GM12801 (cell line): ENCODE results near the gene DDX19B.

Experiments
- TF ChIP-seq, protein P1 (sequence below): IDR thresholded peaks from one replicate; pipeline ENCODE4 v1.5.1; 2011; ENCODE audit warnings: control low read depth; ENCODE audit not compliant: insufficient read length; ENCODE audit errors: extremely low read depth

The DDX19B gene

DNA sequence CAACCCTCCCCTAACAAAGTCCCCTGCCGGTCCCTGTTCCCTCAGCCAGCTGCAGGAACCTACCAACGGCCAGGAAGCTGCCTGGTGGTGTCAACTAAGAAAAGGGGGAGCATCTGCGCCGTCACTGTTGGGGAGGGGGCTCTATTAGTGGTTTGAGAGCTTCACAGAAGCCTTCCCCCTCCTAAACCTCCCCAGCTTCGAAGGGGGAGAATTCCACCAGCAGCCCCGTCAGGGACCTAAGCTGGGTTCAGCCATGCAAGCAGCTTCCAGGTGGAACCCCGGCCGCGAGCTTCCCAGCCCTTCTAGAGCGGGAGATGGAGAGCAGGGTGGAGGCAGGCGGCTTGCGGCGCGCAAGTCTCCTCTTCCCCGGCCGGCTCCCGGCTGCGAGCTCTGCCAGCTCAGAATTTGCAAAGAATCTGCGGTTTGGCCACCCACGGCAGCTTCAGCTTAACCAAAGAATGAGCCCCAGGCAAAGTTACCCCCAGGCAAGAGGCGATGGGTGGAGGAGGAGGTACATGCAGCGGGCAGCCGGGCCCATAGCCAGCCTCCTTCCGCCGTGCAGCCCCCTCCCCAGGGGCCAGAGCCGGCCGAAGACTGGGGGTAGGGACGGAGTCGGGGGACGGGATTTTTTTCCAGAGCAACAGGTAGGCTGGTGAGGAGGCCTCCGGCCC is 81.4 kb downstream of the DDX19B start:
- TF ChIP-seq, protein P1, sequence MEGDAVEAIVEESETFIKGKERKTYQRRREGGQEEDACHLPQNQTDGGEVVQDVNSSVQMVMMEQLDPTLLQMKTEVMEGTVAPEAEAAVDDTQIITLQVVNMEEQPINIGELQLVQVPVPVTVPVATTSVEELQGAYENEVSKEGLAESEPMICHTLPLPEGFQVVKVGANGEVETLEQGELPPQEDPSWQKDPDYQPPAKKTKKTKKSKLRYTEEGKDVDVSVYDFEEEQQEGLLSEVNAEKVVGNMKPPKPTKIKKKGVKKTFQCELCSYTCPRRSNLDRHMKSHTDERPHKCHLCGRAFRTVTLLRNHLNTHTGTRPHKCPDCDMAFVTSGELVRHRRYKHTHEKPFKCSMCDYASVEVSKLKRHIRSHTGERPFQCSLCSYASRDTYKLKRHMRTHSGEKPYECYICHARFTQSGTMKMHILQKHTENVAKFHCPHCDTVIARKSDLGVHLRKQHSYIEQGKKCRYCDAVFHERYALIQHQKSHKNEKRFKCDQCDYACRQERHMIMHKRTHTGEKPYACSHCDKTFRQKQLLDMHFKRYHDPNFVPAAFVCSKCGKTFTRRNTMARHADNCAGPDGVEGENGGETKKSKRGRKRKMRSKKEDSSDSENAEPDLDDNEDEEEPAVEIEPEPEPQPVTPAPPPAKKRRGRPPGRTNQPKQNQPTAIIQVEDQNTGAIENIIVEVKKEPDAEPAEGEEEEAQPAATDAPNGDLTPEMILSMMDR: no peak

DNA sequence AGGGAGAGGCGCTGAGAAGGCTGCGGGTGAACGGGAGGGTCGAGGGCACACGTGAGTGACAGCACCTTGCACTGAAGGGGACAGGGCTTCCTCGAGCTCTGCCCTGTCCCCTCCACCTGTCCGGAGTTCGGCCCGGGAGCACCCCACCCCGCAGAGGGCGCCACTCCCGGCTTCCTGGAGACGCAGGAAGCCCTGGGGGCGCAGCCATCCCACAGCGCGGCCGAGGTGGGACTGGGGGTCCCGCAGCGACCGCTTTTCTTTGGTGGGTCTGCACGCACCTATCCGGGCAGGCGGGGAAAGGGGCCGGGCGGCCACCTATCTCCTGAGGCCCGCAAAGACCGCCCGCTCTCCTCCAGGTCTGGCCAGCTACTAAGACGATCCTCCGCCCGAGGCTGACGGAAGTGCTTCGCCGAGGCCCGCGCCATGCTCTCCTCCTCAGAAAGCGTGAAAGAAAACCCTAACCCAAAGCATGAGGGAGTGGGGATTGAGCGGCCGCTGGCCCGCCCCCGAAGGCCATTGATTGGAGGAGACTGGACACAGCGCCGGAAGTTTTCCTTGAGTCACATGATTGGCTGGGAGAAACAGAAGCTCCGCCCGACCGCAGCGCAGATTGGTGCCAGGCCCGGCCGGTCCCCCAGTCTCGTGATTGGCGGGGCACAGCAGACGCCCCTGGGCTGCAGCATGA is 82.1 kb downstream of the DDX19B start:
- TF ChIP-seq, protein P1: no peak

DNA sequence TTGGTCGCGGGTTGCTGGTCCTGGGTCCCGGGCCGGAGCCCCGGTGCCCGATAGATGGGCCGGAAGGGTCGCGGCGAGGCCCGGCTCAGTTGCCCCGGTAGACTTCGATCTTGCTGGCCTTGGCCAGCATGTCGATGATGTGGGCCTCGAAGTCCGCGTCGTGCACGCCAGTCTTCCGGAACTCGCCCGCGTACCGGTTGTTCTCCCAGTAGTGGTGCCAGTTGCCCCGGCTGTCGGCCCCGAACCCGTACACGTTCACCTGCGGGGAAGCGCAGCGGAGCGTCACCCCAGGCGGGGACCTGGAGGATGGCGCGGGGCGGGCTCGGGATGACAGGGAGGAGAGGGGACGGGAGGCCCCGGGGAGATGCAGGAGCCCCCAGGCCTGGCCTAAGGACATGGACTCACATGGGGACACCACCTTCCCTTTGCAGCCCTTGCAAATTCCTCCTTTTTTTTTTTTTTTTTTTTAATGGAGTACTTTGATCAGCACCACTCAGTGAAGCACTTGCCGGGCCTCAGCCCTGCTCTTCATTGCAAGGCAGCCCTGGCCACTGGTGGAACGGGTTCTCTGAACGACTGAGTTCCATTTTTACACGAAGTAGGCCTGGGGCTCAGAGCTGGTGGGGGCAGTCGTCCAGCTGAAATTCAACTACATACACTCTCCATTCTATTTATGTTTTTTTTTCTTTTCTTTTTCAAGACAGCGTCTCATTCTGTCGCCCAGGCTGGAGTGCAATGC is 82.8 kb downstream of the DDX19B start:
- TF ChIP-seq, protein P1: no peak

DNA sequence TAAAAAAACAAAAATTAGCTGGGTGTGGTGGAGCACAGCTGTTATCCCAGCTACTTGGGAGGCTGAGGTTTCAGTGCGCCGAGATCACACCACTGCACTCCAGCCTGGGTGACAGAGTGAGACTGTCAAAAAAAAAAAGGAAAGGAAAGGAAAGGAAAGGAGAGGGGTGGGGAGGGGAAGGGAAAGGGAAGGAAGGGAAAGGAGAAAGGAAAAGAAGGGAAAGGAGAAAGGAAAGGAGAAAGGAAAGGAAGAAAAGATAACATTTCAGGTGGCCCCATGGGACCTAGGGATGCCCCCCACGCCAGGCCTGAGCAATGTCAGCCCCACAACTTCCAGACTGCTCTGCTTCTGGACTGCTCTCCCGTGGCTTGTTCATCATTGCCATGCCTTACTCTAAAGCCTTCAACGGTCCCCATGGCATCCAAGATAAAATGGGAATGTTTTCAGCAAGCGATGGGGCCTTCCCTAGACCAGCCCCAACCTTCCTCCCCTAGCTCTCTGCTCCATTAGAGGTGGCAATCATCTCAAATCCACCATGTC is 84.5 kb downstream of the DDX19B start:
- TF ChIP-seq, protein P1: no peak
